ENCODE measurements around the gene ACSL3. TPM values are rescaled to one million over a fixed set of nuclear protein-coding genes. Genes with fewer than 3 reads are reported as not detected.

ACSL3 gene
- total and polyA plus RNA-seq, 2 donors (not counting 3 experiments of a cell fraction or from before 2014, with no cell fraction given), result 58.7 to 139 TPM

DNA sequence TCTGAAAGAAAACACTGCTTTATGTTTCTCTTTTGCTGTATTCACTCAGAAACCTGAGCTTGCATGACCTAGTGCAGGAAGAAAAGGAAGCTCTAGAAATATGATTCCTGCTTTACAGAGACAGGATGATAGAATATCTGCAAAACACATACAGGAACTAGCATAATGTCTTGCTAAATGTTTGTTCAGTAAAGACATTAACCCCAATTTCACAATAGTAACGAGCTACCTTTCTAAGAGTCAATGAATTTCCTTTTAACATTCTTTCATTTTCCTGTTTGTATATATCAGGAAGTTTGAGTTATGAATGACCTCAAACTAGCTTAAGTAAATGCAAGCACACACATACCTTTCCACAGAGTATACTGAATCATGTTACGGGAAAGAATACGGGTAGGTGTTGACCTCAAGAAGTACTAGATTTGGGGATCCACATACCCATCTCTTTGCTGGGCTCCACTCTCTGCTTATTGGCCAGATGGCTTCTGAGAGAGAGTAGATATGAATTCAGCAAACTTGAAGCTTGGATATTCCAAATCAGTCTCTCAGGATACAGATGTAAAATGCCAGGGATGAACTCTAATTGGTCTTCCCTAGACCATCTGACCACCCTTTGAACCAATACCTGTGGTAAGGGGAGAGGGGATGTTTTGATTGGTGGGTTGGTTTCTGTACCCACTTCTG, 18.2 kb upstream of the ACSL3 start:
- Histone ChIP-seq H3K4me1 (ENCODE audit: control insufficient read depth, extremely low read depth, insufficient read depth, low read length) (peaks cover 22% of the 10 kb centered on the region), H3K4me3 (replicated peaks in 1 of 3; ENCODE audit: insufficient read depth in 1 of 3, low read depth in 1 of 3, low read length in 3 of 3) (peak overlapping the region in 1 of 3 experiments; percentile 36), H3K4me2 (ENCODE audit: insufficient read depth, low read length) (peak overlapping the region; percentile 74), H3K79me2 (ENCODE audit: control insufficient read depth, insufficient read depth, low read length) (no peaks in the 10 kb centered on the region), H3K27me3 (ENCODE audit: control insufficient read depth in 2 of 2, insufficient read depth in 2 of 2, low read length in 2 of 2) (no peaks in the 10 kb centered on the region), H2AFZ (ENCODE audit: low read depth, low read length) (peak overlapping the region; percentile 72), H3K9ac (replicated peaks; ENCODE audit: extremely low read depth, insufficient read depth, low read length) (peak overlapping the region; percentile 2), H4K20me1 (replicated peaks; ENCODE audit: control insufficient read depth, extremely low read depth, insufficient read depth, low read length) (no peaks in the 10 kb centered on the region), H3K9me3 (replicated peaks; ENCODE audit: control insufficient read depth, insufficient read depth, low read length) (no peaks in the 10 kb centered on the region), H3K9me1 (replicated peaks; ENCODE audit: control insufficient read depth, extremely low read depth, insufficient read depth, low read length) (no peaks in the 10 kb centered on the region), H3K27ac (ENCODE audit: insufficient read depth, low read depth, low read length) (peak overlapping the region; percentile 40), H3K36me3 (ENCODE audit: control insufficient read depth in 2 of 2, extremely low read depth in 1 of 2, insufficient read depth in 2 of 2, low read length in 2 of 2) (no peaks in the 10 kb centered on the region)
- intact Hi-C loops (cut with micrococcal nuclease) (loop anchor here (1.0 to 2.0 kb wide), 3 partner anchors 18 to 133 kb away; no protein-coding TSS in a partner anchor), dilution Hi-C loops (cut with MboI; ENCODE audit: extremely low pct_ligation_motif_present, low sequenced_read_pairs) (no loop called here)
- peak; percentile 84 for DNase-seq (ENCODE audit: low read depth, low spot score)
- BruUV-seq (replicated peaks), result no TSS peak
- POLR2A ChIA-PET, result interaction anchor here (0.7 to 0.8 kb wide), 2 partner anchors 17 to 58 kb away, joined by 3 to 4 read pairs; no protein-coding TSS in a partner anchor
- FAIRE-seq, result peak; percentile 93
- TF ChIP-seq CTCF (IDR thresholded peaks at IDR 0.05; ENCODE audit: extremely low read depth in 1 of 2, insufficient read depth in 1 of 2, low read depth in 1 of 2, low read length in 2 of 2) (no peak), POLR2AphosphoS5 (IDR thresholded peaks at IDR 0.05; ENCODE audit: insufficient read depth, low read depth, low read length) (peak; percentile 27), GATA2 (IDR thresholded peaks at IDR 0.05; ENCODE audit: insufficient read depth, insufficient read length, low read depth, low read length) (no peak), MYC (IDR thresholded peaks at IDR 0.05; ENCODE audit: low read depth, low read length) (no peak), EZH2 (IDR thresholded peaks at IDR 0.05; ENCODE audit: borderline replicate concordance, low read depth, low read length, severe bottlenecking) (no peak), JUN (IDR thresholded peaks at IDR 0.05; ENCODE audit: borderline replicate concordance, insufficient read depth, insufficient read length, low read depth) (peak; percentile 13), FOS (IDR thresholded peaks at IDR 0.05; ENCODE audit: borderline replicate concordance, insufficient read depth, low read length) (peak; percentile 32), POLR2A (IDR thresholded peaks at IDR 0.05; ENCODE audit: low read depth, low read length) (no peak)
- TF ChIP-seq, protein P1, sequence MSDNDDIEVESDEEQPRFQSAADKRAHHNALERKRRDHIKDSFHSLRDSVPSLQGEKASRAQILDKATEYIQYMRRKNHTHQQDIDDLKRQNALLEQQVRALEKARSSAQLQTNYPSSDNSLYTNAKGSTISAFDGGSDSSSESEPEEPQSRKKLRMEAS (IDR thresholded peaks at IDR 0.05; ENCODE audit: insufficient read depth, insufficient read length), result no peak
- CTCF ChIA-PET, result interaction anchor here (0.7 to 4.0 kb wide), 18 partner anchors 8 to 158 kb away, joined by 3 to 30 read pairs (median 4); partner anchors contain the start of gene ACSL3

Data from endothelial cell of umbilical vein (primary cell).